ENCODE results near the gene ASXL1.
"Not testable (repeated sequence)": the region's sequence is repeated elsewhere in the genome, so short reads cannot be mapped to it uniquely, and the experiment has no call there.

Gene ASXL1

GRCh38 chr20:32455171-32455900, 97.2 kb downstream of the ASXL1 start:
- no peak for DNase-seq

DNA sequence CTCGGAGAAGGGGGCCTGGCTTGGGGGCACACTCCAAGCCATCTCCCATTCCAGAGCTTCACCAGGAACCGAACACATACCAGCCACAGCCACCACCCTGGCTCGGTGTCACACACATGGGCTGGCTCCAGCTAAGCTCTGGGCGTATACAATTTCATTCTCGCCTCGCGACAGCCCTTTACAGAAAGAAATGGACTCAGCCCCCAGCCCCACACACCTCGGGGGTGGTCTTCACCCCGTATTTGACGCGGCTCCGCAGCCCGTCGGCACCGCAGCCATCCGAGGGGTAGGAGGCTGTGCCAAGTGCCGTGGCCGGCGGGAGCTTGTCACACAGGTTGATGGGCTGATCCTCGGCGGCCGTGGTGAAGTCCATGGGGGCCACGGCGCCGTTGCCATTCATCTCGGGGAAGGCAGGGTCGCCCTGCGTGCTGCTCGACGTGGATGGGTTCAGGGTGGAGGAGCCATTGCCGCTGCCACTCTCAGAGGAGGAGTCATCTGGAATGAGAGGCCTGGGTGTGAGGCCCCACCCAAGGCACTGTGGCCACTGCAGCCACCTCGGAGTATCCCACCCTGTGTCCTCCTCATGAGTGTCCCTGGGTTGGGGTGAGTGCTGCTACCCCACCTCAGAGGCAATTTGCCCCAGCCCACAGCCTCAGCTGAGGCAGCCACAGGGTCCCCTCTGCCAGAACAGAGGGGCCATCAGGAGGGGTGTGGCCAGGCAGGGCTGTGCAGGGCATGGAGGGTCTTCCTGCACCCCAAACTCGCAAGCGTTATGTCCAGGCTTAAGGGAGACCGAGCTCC, 98.0 kb downstream of the ASXL1 start:
- no peak for DNase-seq

- no peak for DNase-seq
Measured at GRCh38 chr20:32456869-32457478, 98.8 kb downstream of the ASXL1 start.

- DNase-seq: no peak
Measured at GRCh38 chr20:32457479-32457986, 99.4 kb downstream of the ASXL1 start.

GRCh38 chr20:32458061-32458836, 100.1 kb downstream of the ASXL1 start:
- no peak for DNase-seq

DNA sequence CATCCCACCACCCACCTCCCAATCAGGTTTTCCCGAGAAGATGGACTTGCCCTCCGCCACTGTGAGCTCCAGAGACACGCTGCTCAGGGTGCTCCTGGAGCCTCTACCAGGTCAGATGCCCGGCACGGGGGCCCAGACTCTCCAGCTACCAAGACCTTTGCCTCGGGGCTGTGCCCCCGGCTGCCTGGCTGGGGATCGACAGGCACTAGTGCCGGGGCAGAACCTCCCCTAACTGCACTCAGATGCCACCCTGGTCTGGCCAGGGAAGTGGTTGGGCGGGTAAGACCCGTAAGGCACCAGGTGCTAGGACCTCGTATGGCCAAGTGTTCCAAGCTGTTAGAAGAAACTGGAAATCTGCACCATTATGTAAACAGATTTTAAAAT, 100.7 kb downstream of the ASXL1 start:
- DNase-seq: no peak

DNA sequence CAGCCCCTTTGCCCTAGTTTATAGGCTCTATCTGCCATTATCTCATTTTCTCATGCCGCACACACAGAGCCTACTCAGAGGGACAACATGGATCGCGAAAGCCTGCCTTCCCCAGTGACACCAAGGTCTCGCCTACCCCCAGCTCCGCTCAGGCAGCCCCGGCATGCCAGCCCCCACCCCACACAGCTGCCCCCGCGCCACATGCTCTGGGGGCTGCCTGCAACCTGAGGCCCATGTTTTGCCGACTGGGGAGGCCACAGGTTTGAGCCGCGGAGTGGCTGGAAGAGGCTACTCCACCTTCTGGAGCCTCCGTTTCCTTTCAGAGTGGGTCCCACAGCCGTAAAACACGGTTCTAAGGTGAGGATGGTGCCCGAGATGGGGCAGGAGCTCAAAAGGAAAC, 102.1 kb downstream of the ASXL1 start:
- DNase-seq: no peak

DNA sequence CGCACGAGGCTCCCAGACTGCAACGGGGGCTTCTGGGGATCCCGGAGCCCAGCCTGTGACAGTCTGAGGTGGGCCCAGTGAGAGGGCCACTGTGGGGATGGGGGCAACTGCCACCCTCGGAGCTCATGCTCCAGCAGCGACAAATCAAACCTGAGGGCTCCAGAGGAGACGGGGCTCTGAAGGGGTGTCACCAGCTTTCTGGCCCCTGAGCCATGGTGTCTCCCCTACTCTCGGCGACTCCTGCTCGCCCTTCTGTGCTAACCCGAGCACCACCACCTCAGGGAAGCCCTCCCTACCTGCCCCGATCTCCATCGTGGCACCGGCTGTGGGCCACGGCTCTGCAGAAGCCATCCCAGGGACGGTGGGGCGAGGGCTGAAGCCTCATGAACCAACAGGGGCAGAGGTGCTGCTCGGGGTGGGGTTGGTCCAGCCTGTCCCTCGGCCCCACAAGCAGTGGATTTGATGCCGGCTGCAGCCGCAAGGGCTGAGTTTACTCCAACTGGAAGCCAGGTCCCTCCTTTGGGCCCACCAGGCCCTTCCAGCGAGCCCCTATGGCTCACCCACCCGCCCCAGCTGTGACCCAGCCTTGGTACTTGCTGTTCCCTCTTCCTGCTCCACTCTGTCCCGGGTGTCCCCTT, 102.7 kb downstream of the ASXL1 start:
- DNase-seq: no peak

- DNase-seq: no peak
Measured at GRCh38 chr20:32461836-32462600, 103.9 kb downstream of the ASXL1 start.

- DNase-seq: no peak
Measured at GRCh38 chr20:32462900-32463641, 104.9 kb downstream of the ASXL1 start.

DNA sequence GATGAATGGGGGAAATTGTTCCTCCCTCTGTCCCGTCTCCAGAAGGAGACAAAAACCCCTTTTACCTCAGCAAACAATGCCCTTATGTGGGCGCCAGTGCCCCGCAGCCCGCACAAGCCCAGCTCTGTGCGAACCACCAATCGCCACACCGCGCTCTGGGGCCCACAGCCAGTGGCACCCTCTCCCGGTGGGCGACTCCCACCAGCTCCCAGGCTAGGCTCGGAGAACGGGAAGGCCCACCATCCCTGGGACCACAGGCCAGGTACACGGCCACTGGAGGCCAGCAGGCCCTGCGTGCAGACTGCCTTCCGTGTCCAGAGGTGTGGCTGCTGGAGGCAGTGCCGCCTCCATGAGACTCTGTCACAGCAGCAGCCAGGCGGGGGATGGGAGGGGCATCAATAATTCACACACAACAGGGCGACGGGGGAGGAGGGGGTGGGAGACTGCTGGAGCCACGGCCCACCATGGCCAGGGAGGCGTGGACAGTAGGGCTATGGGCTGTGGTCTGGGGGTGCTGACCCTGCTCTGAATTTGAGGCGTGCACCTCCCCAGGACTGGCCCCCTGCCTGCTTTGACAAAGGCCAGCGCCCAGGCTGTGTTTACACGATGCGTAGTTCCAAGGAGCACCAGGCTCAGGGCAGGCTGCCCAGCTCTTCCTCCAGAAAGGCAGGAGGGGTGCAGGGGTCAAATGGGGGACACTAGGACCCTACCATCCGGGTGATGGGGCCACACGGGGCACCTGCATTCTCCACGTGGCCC, 105.7 kb downstream of the ASXL1 start:
- no peak for DNase-seq

DNA sequence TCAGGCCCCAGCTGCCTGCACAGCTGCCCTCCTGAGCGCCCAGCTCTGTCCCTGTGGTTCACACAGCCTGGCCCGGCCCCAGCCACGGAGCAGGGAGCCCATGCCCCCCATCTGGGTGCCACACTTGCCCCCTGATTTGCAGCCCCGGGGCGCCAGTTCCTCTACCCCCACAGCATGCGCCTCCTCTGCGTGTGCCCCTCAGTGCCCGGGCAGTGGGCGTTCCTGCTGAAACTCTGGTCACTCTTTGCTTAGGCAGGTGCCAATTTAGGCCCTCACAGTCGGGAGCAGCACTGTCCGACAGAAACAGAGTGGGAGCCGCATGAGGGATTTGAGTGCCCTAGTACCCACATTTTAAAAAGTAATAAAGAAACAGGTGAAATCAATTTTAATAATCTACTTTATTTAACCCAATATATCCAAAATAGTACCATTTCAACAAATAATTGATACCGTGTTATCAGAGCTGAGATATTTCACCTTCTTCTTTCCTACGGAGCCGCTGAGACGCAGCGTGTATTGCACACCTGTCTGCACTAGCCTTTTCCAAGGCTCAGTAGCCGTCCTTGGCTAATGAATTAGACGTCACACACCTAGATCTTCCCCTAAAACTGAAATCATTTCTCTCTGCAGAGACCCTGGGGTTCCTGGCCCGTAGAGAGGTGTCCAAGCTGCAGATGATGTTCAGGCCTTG, 106.4 kb downstream of the ASXL1 start:
- DNase-seq: no peak

DNA sequence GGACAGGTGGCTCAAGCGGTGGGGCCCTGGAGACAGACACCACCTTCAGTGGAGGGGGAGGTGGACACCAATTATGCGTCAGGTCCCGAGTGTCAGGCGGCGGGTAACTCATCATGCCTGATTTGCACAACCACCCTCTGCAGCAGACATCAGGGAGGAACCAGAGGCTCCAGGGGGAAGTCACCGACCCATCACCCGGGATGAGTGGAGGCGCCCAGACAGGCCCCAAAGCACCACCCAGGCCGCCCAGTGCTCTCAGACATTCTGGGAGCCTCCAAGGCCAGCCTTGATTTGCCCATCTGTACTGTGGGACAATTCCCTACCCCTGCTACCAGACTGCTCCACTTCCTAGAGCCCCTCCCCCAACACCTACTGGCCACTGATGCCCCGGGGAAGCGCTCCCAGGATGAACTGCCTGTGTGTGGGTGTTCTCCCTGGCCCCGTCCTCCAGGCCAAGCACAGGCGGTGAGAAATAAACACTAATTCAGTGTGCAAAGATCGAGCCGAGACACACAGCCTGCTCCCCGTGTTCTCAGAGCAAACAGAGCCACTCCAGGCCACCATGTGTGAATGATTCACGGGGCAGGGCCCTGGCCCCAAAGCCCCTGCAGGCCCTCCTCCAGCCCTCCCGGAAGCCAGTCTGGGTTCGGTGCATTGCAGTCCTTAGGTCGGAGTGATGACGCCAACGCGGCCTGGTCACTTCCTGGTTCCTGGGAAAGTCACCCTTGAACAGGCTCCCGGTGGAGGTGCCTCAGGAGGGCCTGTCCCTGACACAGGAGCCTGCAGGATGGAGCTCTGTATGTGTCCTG, 107.2 kb downstream of the ASXL1 start:
- DNase-seq: no peak

DNA sequence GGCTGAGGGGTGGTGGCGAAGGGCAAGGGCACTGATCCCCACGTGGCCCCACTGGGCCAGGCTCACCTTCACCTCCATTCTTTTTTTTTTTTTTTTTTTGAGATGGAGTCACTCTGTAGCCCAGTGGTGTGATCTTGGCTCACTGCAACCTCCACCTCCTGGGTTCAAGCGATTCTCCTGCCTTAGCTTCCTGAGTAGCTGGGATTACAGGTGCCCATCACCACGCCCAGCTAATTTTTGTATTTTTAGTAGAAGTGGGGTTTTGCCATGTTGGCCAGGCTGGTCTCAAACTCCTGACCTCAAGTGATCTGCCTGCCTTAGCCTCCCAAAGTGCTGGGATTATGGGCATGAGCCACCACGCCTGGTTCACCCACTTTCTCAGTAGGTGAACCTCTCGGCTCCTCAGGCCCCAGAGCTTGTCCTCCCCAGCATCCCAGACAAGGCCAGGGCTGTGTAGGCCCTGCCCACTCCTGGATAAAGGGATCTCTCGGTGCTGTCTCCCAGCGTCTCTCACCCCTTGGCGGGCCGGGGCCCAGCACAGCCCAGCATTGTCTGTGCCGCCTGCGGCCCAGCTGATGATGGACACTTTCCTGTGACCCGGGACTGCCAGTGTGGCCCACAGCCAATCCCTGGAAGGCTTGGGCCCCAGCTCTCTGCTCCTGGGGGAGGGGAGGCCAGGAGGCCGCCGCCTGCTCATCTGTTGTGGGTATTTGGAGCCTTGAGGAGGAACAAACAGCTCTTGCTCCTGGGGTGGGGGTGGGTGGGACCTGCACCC, 108.0 kb downstream of the ASXL1 start:
- not testable (repeated sequence) for DNase-seq

DNA sequence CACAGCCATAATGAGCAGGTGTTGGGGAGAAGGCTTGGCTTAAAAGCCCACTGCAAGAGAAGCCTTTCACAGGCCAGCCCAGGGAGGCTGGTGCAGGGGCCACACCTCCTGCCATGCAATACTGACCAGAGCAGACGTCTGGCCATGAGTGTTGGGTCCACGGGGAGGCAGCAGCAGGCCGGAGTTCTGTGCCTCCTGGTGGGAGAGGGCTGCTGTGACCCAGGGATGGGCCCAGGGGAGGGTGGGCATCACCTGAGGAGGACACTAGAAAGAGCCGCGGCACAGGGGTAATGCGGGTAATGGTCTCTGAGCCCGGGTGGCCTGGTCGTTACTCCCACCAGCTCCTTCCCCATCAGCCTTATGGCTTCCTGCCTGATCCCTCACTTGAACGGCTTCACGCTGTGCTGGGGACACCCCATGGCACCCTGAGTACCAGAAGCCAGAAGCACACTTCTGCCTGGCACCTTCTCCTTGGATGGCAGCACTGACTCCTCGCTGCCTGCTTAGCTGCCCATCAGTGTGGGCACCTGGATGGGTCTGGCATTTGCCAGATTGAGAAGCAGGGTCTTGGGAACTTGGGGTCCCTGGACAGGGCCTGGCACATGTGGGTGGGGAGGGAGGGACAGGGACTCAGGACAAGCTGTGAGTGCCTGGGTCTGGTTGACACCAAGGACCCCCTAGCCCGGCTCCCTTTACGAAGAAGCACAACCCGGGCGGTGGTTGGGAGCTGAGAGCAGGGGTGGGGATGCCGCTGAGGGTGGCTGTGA, 108.8 kb downstream of the ASXL1 start:
- DNase-seq: no peak

GRCh38 chr20:32467506-32468312, 109.6 kb downstream of the ASXL1 start:
- no peak for DNase-seq
